HepG2 (cell line): ENCODE results near the gene AKT3. TPM values are rescaled to one million over a fixed set of nuclear protein-coding genes. Genes with fewer than 3 reads are reported as not detected.

Experiments
- CHD4 ChIP-seq: fragments of 200-600 bp; sonication (generic); IDR thresholded peaks from 2 replicates; pipeline ENCODE4 v1.7.0; 2017; ENCODE audit warnings: mild to moderate bottlenecking, low read length, borderline replicate concordance
- HOXA5 ChIP-seq: sonication (generic); formaldehyde crosslinking; IDR thresholded peaks from 2 replicates; pipeline ENCODE4 v1.4.0; 2020; ENCODE audit warnings: missing genetic modification reagents
- NFATC3 ChIP-seq: sonication (generic); formaldehyde crosslinking; IDR thresholded peaks from 2 replicates; pipeline ENCODE4 v1.5.1; 2020; ENCODE audit warnings: mild to moderate bottlenecking, missing genetic modification reagents
- SAP130 ChIP-seq: IDR thresholded peaks from 2 replicates; pipeline ENCODE4 v1.6.1; 2016; ENCODE audit warnings: low read depth
- SSRP1 ChIP-seq: IDR thresholded peaks from 2 replicates; pipeline ENCODE4 v1.6.1; 2016; ENCODE audit warnings: control low read depth
- XRCC5 ChIP-seq: fragments of 200-400 bp; formaldehyde crosslinking; optimal IDR thresholded peaks from 2 replicates; pipeline ENCODE3; 2017; ENCODE audit warnings: mild to moderate bottlenecking, low read length
- ZMYM3 ChIP-seq: sonication (generic); formaldehyde crosslinking; IDR thresholded peaks from 2 replicates; pipeline ENCODE4 v1.5.1; 2020; ENCODE audit warnings: mild to moderate bottlenecking, missing genetic modification reagents
- ZNF224 ChIP-seq: sonication (generic); formaldehyde crosslinking; IDR thresholded peaks from 2 replicates; pipeline ENCODE4 v1.5.0; 2020; ENCODE audit warnings: mild to moderate bottlenecking, missing genetic modification reagents
- ZNF749 ChIP-seq: sonication (generic); formaldehyde crosslinking; IDR thresholded peaks from 2 replicates; pipeline ENCODE4 v1.8.0; 2022; ENCODE audit warnings: mild to moderate bottlenecking, missing genetic modification reagents, moderate library complexity, borderline replicate concordance
- ZNF772 ChIP-seq: sonication (generic); formaldehyde crosslinking; IDR thresholded peaks from 2 replicates; pipeline ENCODE4 v1.5.0; 2020; ENCODE audit warnings: mild to moderate bottlenecking, missing genetic modification reagents
- ZNF891 ChIP-seq: sonication (generic); formaldehyde crosslinking; IDR thresholded peaks from 2 replicates; pipeline ENCODE4 v1.5.0; 2020; ENCODE audit warnings: mild to moderate bottlenecking, missing genetic modification reagents
- polyA plus RNA-seq, 8 experiments: library from polyadenylated mRNA; depleted of rRNA in 3 of 8; stranded (reverse) in 7 of 8; unstranded in 1 of 8; fragments of >200 nt; fragmentation: Illumina TruSeq in 4 of 8; extraction: Trizol in 4 of 8; gene quantifications; 2 replicates each; pipeline versions ENCODE4 v1.2.1 to v1.2.3, GENCODE V29; 2011 to 2016; ENCODE audit warnings: low read depth in 4 of 8, missing spikeins in 1 of 8, mixed read lengths in 1 of 8; ENCODE audit not compliant: insufficient read depth in 1 of 8
- total RNA-seq, 5 experiments: library from RNA; depleted of rRNA; stranded (reverse); fragments of >200 nt; fragmentation: Illumina TruSeq; extraction: Trizol; gene quantifications; 2 replicates each; pipeline ENCODE4 v1.2.3, GENCODE V29; 2016; ENCODE audit warnings: low read depth in 1 of 5
- TF ChIP-seq, protein P1 (sequence below), 2 experiments: fragments of 450-650 bp in 1 of 2; sonication (generic) in 1 of 2; formaldehyde crosslinking; IDR thresholded peaks; 2 replicates each; pipeline versions ENCODE4 v1.5.0 to v1.8.0; 2020 to 2022; ENCODE audit warnings: mild to moderate bottlenecking in 1 of 2, missing genetic modification reagents in 1 of 2
- TF ChIP-seq, protein P2 (sequence below): sonication (generic); formaldehyde crosslinking; IDR thresholded peaks from 2 replicates; pipeline ENCODE4 v1.9.0; 2021; ENCODE audit warnings: missing genetic modification reagents, borderline replicate concordance
- TF ChIP-seq, protein P3 (sequence below): IDR thresholded peaks from 2 replicates; pipeline ENCODE4 v1.4.0; 2020; ENCODE audit warnings: mild to moderate bottlenecking, missing genetic modification reagents
- TF ChIP-seq, protein P4 (sequence below): sonication (generic); formaldehyde crosslinking; IDR thresholded peaks from 2 replicates; pipeline ENCODE4 v1.4.0; 2020; ENCODE audit warnings: missing genetic modification reagents, mild to moderate bottlenecking, borderline replicate concordance
- TF ChIP-seq, protein P5 (sequence below): IDR thresholded peaks from 2 replicates; pipeline ENCODE4 v1.6.1; 2016; ENCODE audit warnings: low read depth

The AKT3 gene
- total and polyA plus RNA-seq, 2 of the 13 experiments (the other 11 are each of a cell fraction or from before 2014, with no cell fraction given) = 0.07 TPM

DNA sequence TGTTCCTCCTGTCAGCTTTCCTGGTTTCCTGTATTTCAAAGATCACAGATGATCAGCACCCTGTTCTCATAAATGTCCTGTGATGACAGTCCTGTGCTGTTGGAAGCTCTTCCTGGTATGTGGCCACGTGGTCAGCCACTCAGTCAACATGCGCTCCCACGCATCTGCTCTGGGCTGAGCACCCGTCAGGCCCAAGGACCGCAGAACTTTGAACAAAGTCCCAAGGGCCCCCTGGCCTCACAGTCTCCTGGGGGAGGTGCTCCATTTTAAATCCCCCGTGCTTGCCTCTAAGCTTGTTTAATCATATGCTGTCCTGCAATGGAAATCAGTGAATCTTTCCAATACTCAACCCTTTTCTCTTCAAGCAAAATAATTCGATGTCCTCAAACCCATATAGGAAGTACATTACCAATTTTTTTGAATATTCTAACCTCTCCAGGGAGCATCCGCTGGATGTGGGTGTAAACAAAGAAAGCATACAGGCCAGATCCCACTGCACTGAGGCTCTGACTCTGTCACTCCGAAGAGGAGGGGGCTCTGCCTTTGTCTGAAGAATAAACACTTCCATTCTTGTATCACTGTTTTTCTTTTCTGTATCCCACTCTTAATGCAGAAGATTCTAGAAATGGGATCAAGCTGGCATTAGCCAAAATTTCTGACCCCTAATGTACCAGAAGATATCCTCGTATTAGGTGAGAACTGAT is 343.9 kb downstream of the AKT3 start (continued):
- TF ChIP-seq ZNF224 (0 out of 2 replicates have a peak, but pooled peaks have one; percentile 59), NFATC3 (no peak), ZMYM3 (CRISPR knock-in tag) (peak; percentile 50; the same call in 1 of the 2 replicates), SAP130 (CRISPR knock-in tag) (peak; percentile 89), ZNF772 (peak; percentile 65; the same call in 1 of the 2 replicates), CHD4 (no peak), ZNF749 (CRISPR knock-in tag) (peak; percentile 38; the same call in 1 of the 2 replicates), SSRP1 (CRISPR knock-in tag) (no peak), HOXA5 (peak; percentile 60; the same call in 1 of the 2 replicates), ZNF891 (CRISPR knock-in tag) (no peak), XRCC5 (peak; percentile 66)
- TF ChIP-seq, protein P1, sequence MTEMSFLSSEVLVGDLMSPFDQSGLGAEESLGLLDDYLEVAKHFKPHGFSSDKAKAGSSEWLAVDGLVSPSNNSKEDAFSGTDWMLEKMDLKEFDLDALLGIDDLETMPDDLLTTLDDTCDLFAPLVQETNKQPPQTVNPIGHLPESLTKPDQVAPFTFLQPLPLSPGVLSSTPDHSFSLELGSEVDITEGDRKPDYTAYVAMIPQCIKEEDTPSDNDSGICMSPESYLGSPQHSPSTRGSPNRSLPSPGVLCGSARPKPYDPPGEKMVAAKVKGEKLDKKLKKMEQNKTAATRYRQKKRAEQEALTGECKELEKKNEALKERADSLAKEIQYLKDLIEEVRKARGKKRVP (CRISPR knock-in tag; IDR thresholded peaks at IDR 0.05) = peak in 1 of 2 experiments; percentile 80; a peak in 2 of 4 replicates
- TF ChIP-seq, protein P2, sequence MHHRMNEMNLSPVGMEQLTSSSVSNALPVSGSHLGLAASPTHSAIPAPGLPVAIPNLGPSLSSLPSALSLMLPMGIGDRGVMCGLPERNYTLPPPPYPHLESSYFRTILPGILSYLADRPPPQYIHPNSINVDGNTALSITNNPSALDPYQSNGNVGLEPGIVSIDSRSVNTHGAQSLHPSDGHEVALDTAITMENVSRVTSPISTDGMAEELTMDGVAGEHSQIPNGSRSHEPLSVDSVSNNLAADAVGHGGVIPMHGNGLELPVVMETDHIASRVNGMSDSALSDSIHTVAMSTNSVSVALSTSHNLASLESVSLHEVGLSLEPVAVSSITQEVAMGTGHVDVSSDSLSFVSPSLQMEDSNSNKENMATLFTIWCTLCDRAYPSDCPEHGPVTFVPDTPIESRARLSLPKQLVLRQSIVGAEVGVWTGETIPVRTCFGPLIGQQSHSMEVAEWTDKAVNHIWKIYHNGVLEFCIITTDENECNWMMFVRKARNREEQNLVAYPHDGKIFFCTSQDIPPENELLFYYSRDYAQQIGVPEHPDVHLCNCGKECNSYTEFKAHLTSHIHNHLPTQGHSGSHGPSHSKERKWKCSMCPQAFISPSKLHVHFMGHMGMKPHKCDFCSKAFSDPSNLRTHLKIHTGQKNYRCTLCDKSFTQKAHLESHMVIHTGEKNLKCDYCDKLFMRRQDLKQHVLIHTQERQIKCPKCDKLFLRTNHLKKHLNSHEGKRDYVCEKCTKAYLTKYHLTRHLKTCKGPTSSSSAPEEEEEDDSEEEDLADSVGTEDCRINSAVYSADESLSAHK (CRISPR knock-in tag) = no peak
- TF ChIP-seq, protein P3, sequence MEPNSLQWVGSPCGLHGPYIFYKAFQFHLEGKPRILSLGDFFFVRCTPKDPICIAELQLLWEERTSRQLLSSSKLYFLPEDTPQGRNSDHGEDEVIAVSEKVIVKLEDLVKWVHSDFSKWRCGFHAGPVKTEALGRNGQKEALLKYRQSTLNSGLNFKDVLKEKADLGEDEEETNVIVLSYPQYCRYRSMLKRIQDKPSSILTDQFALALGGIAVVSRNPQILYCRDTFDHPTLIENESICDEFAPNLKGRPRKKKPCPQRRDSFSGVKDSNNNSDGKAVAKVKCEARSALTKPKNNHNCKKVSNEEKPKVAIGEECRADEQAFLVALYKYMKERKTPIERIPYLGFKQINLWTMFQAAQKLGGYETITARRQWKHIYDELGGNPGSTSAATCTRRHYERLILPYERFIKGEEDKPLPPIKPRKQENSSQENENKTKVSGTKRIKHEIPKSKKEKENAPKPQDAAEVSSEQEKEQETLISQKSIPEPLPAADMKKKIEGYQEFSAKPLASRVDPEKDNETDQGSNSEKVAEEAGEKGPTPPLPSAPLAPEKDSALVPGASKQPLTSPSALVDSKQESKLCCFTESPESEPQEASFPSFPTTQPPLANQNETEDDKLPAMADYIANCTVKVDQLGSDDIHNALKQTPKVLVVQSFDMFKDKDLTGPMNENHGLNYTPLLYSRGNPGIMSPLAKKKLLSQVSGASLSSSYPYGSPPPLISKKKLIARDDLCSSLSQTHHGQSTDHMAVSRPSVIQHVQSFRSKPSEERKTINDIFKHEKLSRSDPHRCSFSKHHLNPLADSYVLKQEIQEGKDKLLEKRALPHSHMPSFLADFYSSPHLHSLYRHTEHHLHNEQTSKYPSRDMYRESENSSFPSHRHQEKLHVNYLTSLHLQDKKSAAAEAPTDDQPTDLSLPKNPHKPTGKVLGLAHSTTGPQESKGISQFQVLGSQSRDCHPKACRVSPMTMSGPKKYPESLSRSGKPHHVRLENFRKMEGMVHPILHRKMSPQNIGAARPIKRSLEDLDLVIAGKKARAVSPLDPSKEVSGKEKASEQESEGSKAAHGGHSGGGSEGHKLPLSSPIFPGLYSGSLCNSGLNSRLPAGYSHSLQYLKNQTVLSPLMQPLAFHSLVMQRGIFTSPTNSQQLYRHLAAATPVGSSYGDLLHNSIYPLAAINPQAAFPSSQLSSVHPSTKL (CRISPR knock-in tag) = peak; percentile 96
- TF ChIP-seq, protein P4, sequence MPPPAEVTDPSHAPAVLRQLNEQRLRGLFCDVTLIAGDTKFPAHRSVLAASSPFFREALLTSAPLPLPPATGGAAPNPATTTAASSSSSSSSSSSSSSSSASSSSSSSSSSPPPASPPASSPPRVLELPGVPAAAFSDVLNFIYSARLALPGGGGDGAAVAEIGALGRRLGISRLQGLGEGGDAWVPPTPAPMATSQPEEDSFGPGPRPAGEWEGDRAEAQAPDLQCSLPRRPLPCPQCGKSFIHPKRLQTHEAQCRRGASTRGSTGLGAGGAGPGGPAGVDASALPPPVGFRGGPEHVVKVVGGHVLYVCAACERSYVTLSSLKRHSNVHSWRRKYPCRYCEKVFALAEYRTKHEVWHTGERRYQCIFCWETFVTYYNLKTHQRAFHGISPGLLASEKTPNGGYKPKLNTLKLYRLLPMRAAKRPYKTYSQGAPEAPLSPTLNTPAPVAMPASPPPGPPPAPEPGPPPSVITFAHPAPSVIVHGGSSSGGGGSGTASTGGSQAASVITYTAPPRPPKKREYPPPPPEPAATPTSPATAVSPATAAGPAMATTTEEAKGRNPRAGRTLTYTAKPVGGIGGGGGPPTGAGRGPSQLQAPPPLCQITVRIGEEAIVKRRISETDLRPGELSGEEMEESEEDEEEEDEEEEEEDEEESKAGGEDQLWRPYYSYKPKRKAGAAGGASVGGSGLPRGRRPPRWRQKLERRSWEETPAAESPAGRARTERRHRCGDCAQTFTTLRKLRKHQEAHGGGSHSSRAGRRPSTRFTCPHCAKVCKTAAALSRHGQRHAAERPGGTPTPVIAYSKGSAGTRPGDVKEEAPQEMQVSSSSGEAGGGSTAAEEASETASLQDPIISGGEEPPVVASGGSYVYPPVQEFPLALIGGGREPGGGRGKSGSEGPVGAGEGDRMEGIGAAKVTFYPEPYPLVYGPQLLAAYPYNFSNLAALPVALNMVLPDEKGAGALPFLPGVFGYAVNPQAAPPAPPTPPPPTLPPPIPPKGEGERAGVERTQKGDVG = peak; percentile 85; the same call in 1 of the 2 replicates
- TF ChIP-seq, protein P5, sequence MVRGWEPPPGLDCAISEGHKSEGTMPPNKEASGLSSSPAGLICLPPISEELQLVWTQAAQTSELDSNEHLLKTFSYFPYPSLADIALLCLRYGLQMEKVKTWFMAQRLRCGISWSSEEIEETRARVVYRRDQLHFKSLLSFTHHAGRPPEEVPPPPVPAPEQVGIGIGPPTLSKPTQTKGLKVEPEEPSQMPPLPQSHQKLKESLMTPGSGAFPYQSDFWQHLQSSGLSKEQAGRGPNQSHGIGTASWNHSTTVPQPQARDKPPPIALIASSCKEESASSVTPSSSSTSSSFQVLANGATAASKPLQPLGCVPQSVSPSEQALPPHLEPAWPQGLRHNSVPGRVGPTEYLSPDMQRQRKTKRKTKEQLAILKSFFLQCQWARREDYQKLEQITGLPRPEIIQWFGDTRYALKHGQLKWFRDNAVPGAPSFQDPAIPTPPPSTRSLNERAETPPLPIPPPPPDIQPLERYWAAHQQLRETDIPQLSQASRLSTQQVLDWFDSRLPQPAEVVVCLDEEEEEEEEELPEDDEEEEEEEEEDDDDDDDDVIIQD (CRISPR knock-in tag) = peak; percentile 93; the same call in 1 of the 2 replicates
